Effector memory CD8-positive, alpha-beta T cell (primary cell): ENCODE data around the gene SPNS2.
A peak's percentile ranks its signal among the peaks of the same experiment; 100 is the strongest.

ENCODE experiments used
- ATAC-seq: fragments of 150-1000 bp; cut with Tn5 transposase; replicated peaks from 2 replicates; pipeline ENCODE4 v1.10.0; 2021; ENCODE audit warnings: mild to moderate bottlenecking, moderate library complexity
- DNase-seq, 3 experiments: peaks; one replicate each; pipeline ENCODE4 v3.0.0; 2021
- H3K27ac Mint-ChIP-seq, 2 donors: one replicate each; pipeline ENCODE4 v1.8.0; 2022; ENCODE audit warnings: mild to moderate bottlenecking in 2 of 2, mixed read lengths in 2 of 2, moderate library complexity in 2 of 2
- H3K27me3 Mint-ChIP-seq, 2 donors: one replicate each; pipeline ENCODE4 v1.8.0; 2022; ENCODE audit warnings: mixed read lengths in 2 of 2
- H3K36me3 Mint-ChIP-seq: one replicate; pipeline ENCODE4 v1.8.0; 2022; ENCODE audit warnings: mild to moderate bottlenecking, moderate library complexity, mixed read lengths; ENCODE audit not compliant: insufficient read depth
- H3K4me1 Mint-ChIP-seq, 2 donors: one replicate each; pipeline ENCODE4 v1.8.0; 2022; ENCODE audit warnings: low read depth in 2 of 2, mixed read lengths in 2 of 2
- H3K4me3 Mint-ChIP-seq, 2 donors: one replicate each; pipeline ENCODE4 v1.8.0; 2022; ENCODE audit warnings: mild to moderate bottlenecking in 2 of 2, mixed read lengths in 2 of 2, moderate library complexity in 2 of 2
- H3K9me3 Mint-ChIP-seq, 2 donors: one replicate each; pipeline ENCODE4 v1.8.0; 2022; ENCODE audit warnings: mixed read lengths in 2 of 2

Gene SPNS2

GRCh38 chr17:4527134-4527533, 28.5 kb downstream of the SPNS2 start:
- Mint-ChIP-seq H3K4me1 (no peaks in the 10 kb centered on the region), H3K4me3 (no peak overlapping the region), H3K27ac (peak overlapping the region in 1 of 2 donors; percentile 11), H3K27me3 (no peaks in the 10 kb centered on the region), H3K36me3 (peaks cover 3% of the 10 kb centered on the region), H3K9me3 (no peaks in the 10 kb centered on the region)
- no peak for ATAC-seq
- DNase-seq: no peak

- no peak for DNase-seq
- no peak for ATAC-seq
- no peaks in the 10 kb centered on the region for H3K9me3 Mint-ChIP-seq
- no peaks in the 10 kb centered on the region for H3K4me1 Mint-ChIP-seq
- H3K4me3 Mint-ChIP-seq: no peak overlapping the region
- H3K36me3 Mint-ChIP-seq: peaks cover 3% of the 10 kb centered on the region
- no peaks in the 10 kb centered on the region for H3K27me3 Mint-ChIP-seq
- H3K27ac Mint-ChIP-seq: peak overlapping the region in 1 of 2 donors; percentile 54
These were observed 29.0 kb downstream of the SPNS2 start for GRCh38 chr17:4527566-4528125.

DNA sequence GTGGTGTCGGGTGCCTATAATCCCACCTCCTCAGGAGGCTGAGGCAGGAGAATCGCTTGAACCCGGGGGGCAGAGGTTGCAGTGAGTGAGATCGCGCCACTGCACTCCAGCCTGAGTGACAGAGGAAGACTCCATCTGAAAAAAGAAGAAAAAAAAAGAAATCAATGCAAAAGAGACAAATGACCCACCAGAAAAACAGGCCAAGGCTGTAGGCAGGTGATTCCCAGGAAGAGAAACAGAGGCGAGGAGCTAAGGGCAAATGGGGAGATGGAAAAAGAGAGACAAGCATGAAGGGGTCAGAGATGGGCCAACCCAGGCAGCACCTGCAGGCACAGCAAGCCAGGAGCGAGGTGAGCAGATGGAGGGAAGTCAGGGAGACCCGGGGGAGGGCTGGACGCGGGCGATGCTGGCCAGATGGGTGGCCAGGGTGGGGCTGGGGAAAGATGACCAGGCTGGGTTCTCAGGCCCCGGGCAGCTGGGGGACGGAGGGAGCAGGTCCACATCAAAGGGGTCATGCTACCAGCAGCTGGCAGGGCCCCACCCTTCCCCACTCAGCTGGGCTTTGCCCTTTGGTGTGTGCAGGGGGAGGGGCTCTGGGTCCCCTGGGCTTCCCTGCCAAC, 31.0 kb downstream of the SPNS2 start:
- ATAC-seq (no peak), DNase-seq (no peak)
- Mint-ChIP-seq H3K27me3 (peaks cover 0 to 9% of the 10 kb centered on the region in 2 donors), H3K36me3 (peaks cover 8% of the 10 kb centered on the region), H3K4me3 (no peak overlapping the region), H3K9me3 (no peaks in the 10 kb centered on the region), H3K4me1 (peaks cover 0 to 6% of the 10 kb centered on the region in 2 donors), H3K27ac (no peak overlapping the region)

DNA sequence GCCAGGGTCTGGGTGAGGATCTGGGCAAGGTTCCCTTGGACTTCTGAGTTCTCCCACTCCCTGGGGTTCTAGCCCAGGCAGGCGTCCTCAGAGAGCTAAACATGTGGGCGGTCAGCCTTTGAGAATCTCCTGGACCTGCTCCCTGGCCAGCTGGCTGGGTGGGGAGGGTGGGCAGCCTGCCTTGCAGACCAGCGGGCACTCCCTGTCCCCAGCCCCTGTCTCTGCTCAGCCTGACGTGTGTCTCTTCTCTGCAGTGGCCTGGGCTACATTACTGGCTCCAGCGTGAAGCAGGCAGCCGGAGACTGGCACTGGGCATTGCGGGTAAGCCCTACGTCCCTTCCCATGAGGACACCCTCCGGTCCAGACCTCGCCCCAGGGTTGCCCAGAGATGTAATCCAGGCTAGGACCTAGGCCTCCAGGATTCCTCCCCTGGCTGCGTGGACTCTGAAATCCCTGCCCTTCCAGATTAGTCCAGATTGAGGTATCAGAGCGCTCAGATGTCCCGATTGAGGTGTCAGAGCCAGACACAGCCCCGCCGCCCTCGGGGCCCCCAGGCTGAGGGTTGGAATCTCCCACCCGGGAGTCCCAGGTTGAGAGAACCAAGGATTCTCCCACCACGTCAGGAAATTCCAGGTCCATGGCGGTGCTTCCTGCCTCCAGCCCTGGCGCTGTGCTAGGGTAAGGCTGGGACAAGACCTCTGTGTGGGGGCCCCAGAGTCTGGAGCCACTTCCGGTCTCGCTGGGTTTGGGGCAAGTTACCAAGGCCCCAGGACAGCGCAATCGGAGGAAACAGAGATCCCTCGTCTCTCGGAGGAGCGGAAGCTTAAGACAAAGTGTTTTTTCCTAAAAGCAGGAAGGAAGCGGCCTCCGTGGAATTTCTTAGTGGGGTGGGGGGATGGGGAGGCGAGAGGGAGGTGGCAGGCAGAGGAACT, 32.4 kb downstream of the SPNS2 start:
- DNase-seq (no peak), ATAC-seq (no peak)
- no peak overlapping the region for H3K4me3 Mint-ChIP-seq
- H3K4me1 Mint-ChIP-seq: peaks cover 0 to 8% of the 10 kb centered on the region in 2 donors
- H3K36me3 Mint-ChIP-seq: peaks cover 8% of the 10 kb centered on the region
- H3K27me3 Mint-ChIP-seq: peaks cover 0 to 9% of the 10 kb centered on the region in 2 donors
- H3K27ac Mint-ChIP-seq: no peak overlapping the region
- no peaks in the 10 kb centered on the region for H3K9me3 Mint-ChIP-seq

GRCh38 chr17:4531988-4532736, 33.5 kb downstream of the SPNS2 start:
- no peak for DNase-seq
- H3K36me3 Mint-ChIP-seq: peaks cover 8% of the 10 kb centered on the region
- H3K27me3 Mint-ChIP-seq: peaks cover 0 to 9% of the 10 kb centered on the region in 2 donors
- H3K4me3 Mint-ChIP-seq: no peak overlapping the region
- ATAC-seq: no peak
- no peaks in the 10 kb centered on the region for H3K9me3 Mint-ChIP-seq
- no peak overlapping the region for H3K27ac Mint-ChIP-seq
- H3K4me1 Mint-ChIP-seq: peaks cover 0 to 8% of the 10 kb centered on the region in 2 donors

DNA sequence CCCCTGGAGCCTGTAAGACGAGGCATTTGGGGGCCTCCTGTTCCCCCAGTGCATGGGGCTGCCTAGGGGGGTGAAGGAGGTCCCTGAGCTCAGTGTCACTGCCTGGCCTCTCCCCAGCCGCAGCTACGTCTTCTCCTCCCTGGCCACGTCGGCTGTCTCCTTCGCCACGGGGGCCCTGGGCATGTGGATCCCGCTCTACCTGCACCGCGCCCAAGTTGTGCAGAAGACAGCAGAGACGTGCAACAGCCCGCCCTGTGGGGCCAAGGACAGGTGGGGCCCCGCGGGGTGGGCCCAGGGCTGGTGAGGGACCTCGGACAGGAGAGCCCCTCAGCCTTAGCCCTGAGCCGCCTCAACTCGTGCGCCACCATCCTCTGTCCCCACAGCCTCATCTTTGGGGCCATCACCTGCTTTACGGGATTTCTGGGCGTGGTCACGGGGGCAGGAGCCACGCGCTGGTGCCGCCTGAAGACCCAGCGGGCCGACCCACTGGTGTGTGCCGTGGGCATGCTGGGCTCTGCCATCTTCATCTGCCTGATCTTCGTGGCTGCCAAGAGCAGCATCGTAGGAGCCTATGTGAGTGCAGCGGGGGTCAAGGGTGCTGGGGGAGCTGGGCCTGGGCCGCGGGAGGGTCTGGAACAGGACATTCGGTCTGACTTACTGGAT, 34.3 kb downstream of the SPNS2 start:
- Mint-ChIP-seq H3K27me3 (peaks cover 0 to 9% of the 10 kb centered on the region in 2 donors), H3K4me3 (no peak overlapping the region), H3K9me3 (no peaks in the 10 kb centered on the region), H3K36me3 (peaks cover 8% of the 10 kb centered on the region), H3K4me1 (peaks cover 0 to 8% of the 10 kb centered on the region in 2 donors), H3K27ac (peak overlapping the region; percentile 49 to 87)
- no peak for ATAC-seq
- no peak for DNase-seq

DNA sequence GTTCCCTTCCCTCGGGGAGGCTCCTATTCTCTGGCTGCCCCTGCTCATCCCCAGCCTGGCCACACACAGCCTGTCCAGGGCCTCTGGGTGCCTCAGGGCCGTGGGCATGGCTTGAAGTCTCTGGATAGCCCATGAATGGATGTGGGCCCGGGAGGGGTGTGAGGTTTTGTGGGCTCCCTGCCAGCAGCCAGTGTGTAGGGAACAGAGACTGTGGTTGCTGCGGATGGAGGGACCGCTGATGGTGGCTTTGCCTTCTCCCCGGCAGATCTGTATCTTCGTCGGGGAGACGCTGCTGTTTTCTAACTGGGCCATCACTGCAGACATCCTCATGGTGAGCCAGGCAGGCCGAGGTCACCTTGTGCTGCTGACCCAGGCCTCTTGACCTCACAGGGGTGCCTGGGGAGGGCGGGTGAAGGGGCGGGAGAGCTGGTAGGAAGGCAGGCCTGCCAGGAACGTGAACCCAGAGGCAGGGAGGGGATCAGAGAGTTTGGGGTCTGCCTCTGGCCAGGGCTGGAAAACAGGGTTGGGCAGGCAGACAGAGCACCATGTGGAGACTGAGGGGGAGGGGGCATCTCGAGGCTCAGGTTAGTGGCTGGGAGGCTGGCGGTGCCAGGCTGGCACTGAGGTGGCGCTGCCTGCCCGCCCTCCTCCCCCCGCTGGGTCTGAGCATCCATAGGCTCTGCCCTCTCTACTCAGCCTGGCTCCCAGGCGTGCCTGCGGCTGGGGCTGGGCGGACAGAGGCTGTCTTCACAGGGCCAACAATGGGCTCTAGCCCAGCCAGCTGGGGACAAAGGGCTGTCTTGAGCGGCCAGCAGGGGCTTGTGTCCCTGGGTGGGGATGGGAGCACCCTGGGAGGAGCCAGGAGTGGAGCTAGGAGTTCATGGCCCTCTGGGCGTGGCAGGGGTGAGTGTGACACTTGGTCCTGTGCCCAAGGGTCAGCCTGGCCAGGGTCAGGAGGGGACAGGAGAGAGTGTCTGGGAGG, 35.1 kb downstream of the SPNS2 start:
- DNase-seq: no peak
- H3K27me3 Mint-ChIP-seq: peaks cover 0 to 9% of the 10 kb centered on the region in 2 donors
- peaks cover 0 to 8% of the 10 kb centered on the region in 2 donors for H3K4me1 Mint-ChIP-seq
- H3K36me3 Mint-ChIP-seq: peaks cover 8% of the 10 kb centered on the region
- H3K9me3 Mint-ChIP-seq: no peaks in the 10 kb centered on the region
- H3K27ac Mint-ChIP-seq: peak overlapping the region; percentile 49 to 87
- no peak overlapping the region for H3K4me3 Mint-ChIP-seq
- no peak for ATAC-seq

- ATAC-seq: no peak
- Mint-ChIP-seq H3K27ac (no peak overlapping the region), H3K9me3 (no peaks in the 10 kb centered on the region), H3K4me1 (peaks cover 0 to 8% of the 10 kb centered on the region in 2 donors), H3K4me3 (no peak overlapping the region), H3K27me3 (peaks cover 0 to 9% of the 10 kb centered on the region in 2 donors), H3K36me3 (peaks cover 10% of the 10 kb centered on the region)
- DNase-seq: no peak
These were observed 35.8 kb downstream of the SPNS2 start for GRCh38 chr17:4534515-4534914.

GRCh38 chr17:4534928-4535666, 36.4 kb downstream of the SPNS2 start:
- H3K27me3 Mint-ChIP-seq: peaks cover 0 to 9% of the 10 kb centered on the region in 2 donors
- H3K4me3 Mint-ChIP-seq: no peak overlapping the region
- H3K27ac Mint-ChIP-seq: peak overlapping the region; percentile 41 to 51

DNA sequence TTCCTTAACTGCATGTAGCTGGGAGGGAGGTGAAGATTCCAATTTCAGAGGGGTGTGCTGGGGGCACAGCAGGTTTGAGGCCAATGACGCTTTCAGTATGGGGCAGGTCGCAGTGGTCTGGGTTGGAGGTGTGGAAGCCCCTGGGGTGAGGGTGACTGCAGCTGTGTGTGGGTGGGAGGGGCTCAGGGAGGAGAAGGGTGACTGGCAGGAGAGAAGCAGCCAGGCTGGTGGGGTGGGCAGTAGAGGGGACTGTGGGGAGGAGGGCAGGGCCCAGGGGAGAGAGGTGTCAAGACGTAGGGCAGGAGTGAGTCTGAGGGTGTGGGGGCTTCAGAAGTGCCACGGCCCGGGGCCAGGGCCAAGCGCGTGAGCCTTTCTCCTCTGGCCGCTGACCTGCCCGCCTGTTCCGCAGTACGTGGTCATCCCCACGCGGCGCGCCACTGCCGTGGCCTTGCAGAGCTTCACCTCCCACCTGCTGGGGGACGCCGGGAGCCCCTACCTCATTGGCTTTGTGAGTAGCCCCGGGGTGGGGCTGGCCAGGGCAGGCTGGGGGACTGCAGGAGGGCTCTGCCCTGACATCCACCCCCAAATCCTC, 37.1 kb downstream of the SPNS2 start:
- H3K4me1 Mint-ChIP-seq: peaks cover 0 to 8% of the 10 kb centered on the region in 2 donors
- DNase-seq: no peak

More at GRCh38 chr17:4534928-4535666, 36.4 kb downstream of the SPNS2 start:
- Mint-ChIP-seq H3K4me1 (peaks cover 0 to 8% of the 10 kb centered on the region in 2 donors), H3K9me3 (no peaks in the 10 kb centered on the region), H3K36me3 (peaks cover 13% of the 10 kb centered on the region)
- DNase-seq: no peak
- no peak for ATAC-seq

DNA sequence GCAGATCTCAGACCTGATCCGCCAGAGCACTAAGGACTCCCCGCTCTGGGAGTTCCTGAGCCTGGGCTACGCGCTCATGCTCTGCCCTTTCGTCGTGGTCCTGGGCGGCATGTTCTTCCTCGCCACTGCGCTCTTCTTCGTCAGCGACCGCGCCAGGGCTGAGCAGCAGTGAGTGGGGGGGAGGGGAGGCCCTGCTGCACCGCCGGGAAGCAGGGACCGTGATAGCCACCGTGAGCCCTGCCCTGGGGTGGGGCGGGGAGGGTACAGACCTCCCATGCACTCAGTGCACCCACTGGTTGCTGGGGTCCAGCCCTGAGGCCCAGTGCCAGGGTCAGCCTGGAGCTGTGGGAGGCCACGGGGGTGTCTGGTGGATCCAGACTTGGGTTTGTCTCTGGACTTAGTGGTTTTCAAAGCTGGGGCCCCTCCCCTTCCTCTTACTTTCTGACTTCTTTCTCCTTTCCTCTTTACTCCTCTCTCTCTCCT, 37.6 kb downstream of the SPNS2 start:
- Mint-ChIP-seq H3K27ac (peak overlapping the region in 1 of 2 donors; percentile 67), H3K27me3 (peaks cover 0 to 9% of the 10 kb centered on the region in 2 donors), H3K9me3 (no peaks in the 10 kb centered on the region), H3K36me3 (peaks cover 21% of the 10 kb centered on the region), H3K4me1 (peaks cover 0 to 8% of the 10 kb centered on the region in 2 donors), H3K4me3 (no peak overlapping the region)
- ATAC-seq: no peak
- no peak for DNase-seq

More for the DNA sequence above, 37.1 kb downstream of the SPNS2 start:
- peaks cover 0 to 9% of the 10 kb centered on the region in 2 donors for H3K27me3 Mint-ChIP-seq
- ATAC-seq: no peak
- peaks cover 19% of the 10 kb centered on the region for H3K36me3 Mint-ChIP-seq
- H3K4me3 Mint-ChIP-seq: no peak overlapping the region
- peak overlapping the region; percentile 41 to 51 for H3K27ac Mint-ChIP-seq
- no peaks in the 10 kb centered on the region for H3K9me3 Mint-ChIP-seq
